ENCODE results near the gene PTAFR.

The PTAFR gene

GRCh38 chr1:28162151-28162550 is 14.3 kb downstream of the PTAFR start:
- TF ChIP-seq CTCF (IDR thresholded peaks at IDR 0.05; ENCODE audit: control insufficient read depth, extremely low read depth, insufficient read depth) = no peak
- DNase-seq (ENCODE audit: low read depth) = no peak
- H3K4me3 ChIP-seq (ENCODE audit: low read depth, low read length) = no peak overlapping the region

- no peak overlapping the region for H3K4me3 ChIP-seq (ENCODE audit: low read depth, low read length)
- DNase-seq (ENCODE audit: low read depth) = no peak
- no peak for TF ChIP-seq CTCF (IDR thresholded peaks at IDR 0.05; ENCODE audit: control insufficient read depth, extremely low read depth, insufficient read depth)
Measured at GRCh38 chr1:28161751-28162150, 14.7 kb downstream of the PTAFR start.

- DNase-seq (ENCODE audit: low read depth) = no peak
- H3K4me3 ChIP-seq (ENCODE audit: low read depth, low read length) = no peak overlapping the region
Measured at GRCh38 chr1:28160782-28161266, 15.7 kb downstream of the PTAFR start.

GRCh38 chr1:28159680-28160079 is 16.8 kb downstream of the PTAFR start:
- H3K4me3 ChIP-seq (ENCODE audit: low read depth, low read length) = no peak overlapping the region
- no peak for DNase-seq (ENCODE audit: low read depth)
- no peak for TF ChIP-seq CTCF (IDR thresholded peaks at IDR 0.05; ENCODE audit: control insufficient read depth, extremely low read depth, insufficient read depth)

More at GRCh38 chr1:28160782-28161266, 15.7 kb downstream of the PTAFR start:
- TF ChIP-seq CTCF (IDR thresholded peaks at IDR 0.05; ENCODE audit: control insufficient read depth, extremely low read depth, insufficient read depth) = no peak

- no peak overlapping the region for H3K4me3 ChIP-seq (ENCODE audit: low read depth, low read length)
- no peak for TF ChIP-seq CTCF (IDR thresholded peaks at IDR 0.05; ENCODE audit: control insufficient read depth, extremely low read depth, insufficient read depth)
- no peak for DNase-seq (ENCODE audit: low read depth)
Measured at GRCh38 chr1:28159243-28159642, 17.2 kb downstream of the PTAFR start.

GRCh38 chr1:28157894-28158293 is 18.6 kb downstream of the PTAFR start:
- H3K4me3 ChIP-seq (ENCODE audit: low read depth, low read length) = no peak overlapping the region
- no peak for TF ChIP-seq CTCF (IDR thresholded peaks at IDR 0.05; ENCODE audit: control insufficient read depth, extremely low read depth, insufficient read depth)

GRCh38 chr1:28156821-28157220 is 19.7 kb downstream of the PTAFR start:
- H3K4me3 ChIP-seq (ENCODE audit: low read depth, low read length) = no peak overlapping the region
- no peak for TF ChIP-seq CTCF (IDR thresholded peaks at IDR 0.05; ENCODE audit: control insufficient read depth, extremely low read depth, insufficient read depth)
- DNase-seq (ENCODE audit: low read depth) = no peak

More at GRCh38 chr1:28157894-28158293, 18.6 kb downstream of the PTAFR start:
- DNase-seq (ENCODE audit: low read depth) = no peak
